Naive B cell (primary cell): ENCODE results near the gene GP5. TPM values are rescaled to one million over a fixed set of nuclear protein-coding genes. Genes with fewer than 3 reads are reported as not detected.

Experiments used
- ATAC-seq, 2 donors: fragments of 150-1000 bp; cut with Tn5 transposase; 2 replicates each; pipeline ENCODE4 v1.10.0; 2021; ENCODE audit warnings: low read depth in 2 of 2, mild to moderate bottlenecking in 2 of 2, moderate library complexity in 2 of 2
- DNase-seq: peaks from one replicate; pipeline ENCODE4 v3.0.0; 2022
- H3K27ac Mint-ChIP-seq, 6 donors: one replicate each; pipeline ENCODE4 v1.8.0; 2020 to 2022; ENCODE audit warnings: mild to moderate bottlenecking in 6 of 6, mixed read lengths in 6 of 6, moderate library complexity in 5 of 6, inconsistent platforms in 2 of 6
- H3K27me3 Mint-ChIP-seq, 3 donors: one replicate each; pipeline ENCODE4 v1.8.0; 2021 to 2022; ENCODE audit warnings: mixed read lengths in 3 of 3, mild to moderate bottlenecking in 1 of 3
- H3K36me3 Mint-ChIP-seq, 2 donors: one replicate each; pipeline ENCODE4 v1.8.0; 2020 to 2022; ENCODE audit warnings: mixed read lengths in 2 of 2, inconsistent platforms in 1 of 2, mild to moderate bottlenecking in 1 of 2
- H3K4me1 Mint-ChIP-seq, 3 donors: one replicate each; pipeline ENCODE4 v1.8.0; 2020 to 2022; ENCODE audit warnings: mixed read lengths in 3 of 3, inconsistent platforms in 1 of 3, mild to moderate bottlenecking in 1 of 3, moderate library complexity in 1 of 3
- H3K4me3 Mint-ChIP-seq, 8 donors: one replicate each; pipeline ENCODE4 v1.8.0; 2020 to 2022; ENCODE audit warnings: mild to moderate bottlenecking in 8 of 8, mixed read lengths in 8 of 8, moderate library complexity in 8 of 8, inconsistent platforms in 2 of 8
- H3K9me3 Mint-ChIP-seq, 7 donors: one replicate each; pipeline ENCODE4 v1.8.0; 2020 to 2022; ENCODE audit warnings: mixed read lengths in 7 of 7, mild to moderate bottlenecking in 5 of 7, inconsistent platforms in 2 of 7, moderate library complexity in 1 of 7
- polyA plus RNA-seq, 6 donors: library from polyadenylated mRNA; unstranded; fragments of 300-500 nt; fragmentation: Illumina TruSeq; gene quantifications; one replicate each; pipeline ENCODE4 v1.2.3, GENCODE V29; 2021; ENCODE audit warnings: low read depth in 6 of 6

The GP5 gene
- under 1 TPM in 2 of 6 donors, not detected in 4; 0.17 to 0.21 TPM for polyA plus RNA-seq

GRCh38 chr3:194399166-194399565 lies at the start of gene GP5:
Gene GP5 (minus strand): TSS chr3:194399266. CDS start chr3:194398282, 984 bp downstream.
- peak within 1 kb of the TSS in 1 of 6 donors; percentile 51 for H3K27ac Mint-ChIP-seq
- peaks cover 23 to 34% (median 30%) of the 10 kb centered on the region in 3 donors for H3K4me1 Mint-ChIP-seq
- no peaks in the 10 kb centered on the region for H3K36me3 Mint-ChIP-seq

GRCh38 chr3:194447657-194448056 lies 48.6 kb upstream of the GP5 start:
- peaks cover 8 to 9% (median 8%) of the 10 kb centered on the region in 3 donors for H3K4me1 Mint-ChIP-seq
- peak overlapping the region in 1 of 6 donors; percentile 67 for H3K27ac Mint-ChIP-seq

More at GRCh38 chr3:194399166-194399565, at the start of gene GP5:
- DNase-seq, result no peak
- Mint-ChIP-seq H3K9me3 (no peaks in the 10 kb centered on the region), H3K4me3 (peak within 1 kb of the TSS; percentile 75 to 89 (median 86)), H3K27me3 (peaks cover 30 to 56% (median 39%) of the 10 kb centered on the region in 3 donors)
- ATAC-seq, result no peak

GRCh38 chr3:194447161-194447560 lies 48.1 kb upstream of the GP5 start:
- Mint-ChIP-seq H3K9me3 (no peaks in the 10 kb centered on the region), H3K4me3 (no peak overlapping the region), H3K4me1 (peaks cover 8 to 9% (median 8%) of the 10 kb centered on the region in 3 donors), H3K36me3 (peaks cover 27 to 38% of the 10 kb centered on the region in 2 donors), H3K27ac (peak overlapping the region in 1 of 6 donors; percentile 67), H3K27me3 (no peaks in the 10 kb centered on the region)
- DNase-seq, result no peak
- ATAC-seq, result no peak

More at GRCh38 chr3:194447657-194448056, 48.6 kb upstream of the GP5 start:
- Mint-ChIP-seq H3K36me3 (peaks cover 31 to 41% of the 10 kb centered on the region in 2 donors), H3K9me3 (no peaks in the 10 kb centered on the region), H3K27me3 (no peaks in the 10 kb centered on the region), H3K4me3 (no peak overlapping the region)
- DNase-seq, result no peak
- no peak for ATAC-seq

- H3K27me3 Mint-ChIP-seq, result no peaks in the 10 kb centered on the region
- no peak overlapping the region for H3K4me3 Mint-ChIP-seq
- peak overlapping the region in 1 of 6 donors; percentile 6 for H3K27ac Mint-ChIP-seq
- peaks cover 8 to 9% (median 8%) of the 10 kb centered on the region in 3 donors for H3K4me1 Mint-ChIP-seq
- DNase-seq (no peak), ATAC-seq (no peak)
- no peaks in the 10 kb centered on the region for H3K9me3 Mint-ChIP-seq
- H3K36me3 Mint-ChIP-seq, result peaks cover 27 to 36% of the 10 kb centered on the region in 2 donors
These were observed 47.7 kb upstream of the GP5 start for GRCh38 chr3:194446754-194447153.

GRCh38 chr3:194446172-194446571 lies 47.1 kb upstream of the GP5 start:
- peaks cover 8 to 9% (median 8%) of the 10 kb centered on the region in 3 donors for H3K4me1 Mint-ChIP-seq
- H3K27ac Mint-ChIP-seq, result peak overlapping the region in 1 of 6 donors; percentile 39
- DNase-seq, result no peak
- no peaks in the 10 kb centered on the region for H3K9me3 Mint-ChIP-seq
- no peaks in the 10 kb centered on the region for H3K27me3 Mint-ChIP-seq
- no peak overlapping the region for H3K4me3 Mint-ChIP-seq
- no peak for ATAC-seq
- H3K36me3 Mint-ChIP-seq, result peaks cover 27 to 33% of the 10 kb centered on the region in 2 donors

- DNase-seq, result no peak
- Mint-ChIP-seq H3K9me3 (no peaks in the 10 kb centered on the region), H3K36me3 (peaks cover 34 to 44% of the 10 kb centered on the region in 2 donors), H3K4me3 (no peak overlapping the region), H3K27ac (peak overlapping the region in 1 of 6 donors; percentile 31), H3K4me1 (peaks cover 0 to 2% (median 0%) of the 10 kb centered on the region in 3 donors), H3K27me3 (no peaks in the 10 kb centered on the region)
- ATAC-seq, result no peak
These were observed 44.8 kb upstream of the GP5 start for GRCh38 chr3:194443901-194444300.

GRCh38 chr3:194440756-194441155 lies 41.7 kb upstream of the GP5 start:
- ATAC-seq (no peak), DNase-seq (no peak)
- no peak overlapping the region for H3K4me3 Mint-ChIP-seq
- peaks cover 42 to 52% of the 10 kb centered on the region in 2 donors for H3K36me3 Mint-ChIP-seq
- H3K27ac Mint-ChIP-seq, result peak overlapping the region in 1 of 6 donors; percentile 12
- H3K9me3 Mint-ChIP-seq, result no peaks in the 10 kb centered on the region
- no peaks in the 10 kb centered on the region for H3K27me3 Mint-ChIP-seq
- H3K4me1 Mint-ChIP-seq, result no peaks in the 10 kb centered on the region

GRCh38 chr3:194439881-194440550 lies 41.0 kb upstream of the GP5 start:
- ATAC-seq, result no peak
- no peaks in the 10 kb centered on the region for H3K27me3 Mint-ChIP-seq

GRCh38 chr3:194434503-194434902 lies 35.4 kb upstream of the GP5 start:
- Mint-ChIP-seq H3K9me3 (no peaks in the 10 kb centered on the region), H3K27me3 (no peaks in the 10 kb centered on the region), H3K4me1 (no peaks in the 10 kb centered on the region), H3K4me3 (no peak overlapping the region), H3K27ac (no peak overlapping the region), H3K36me3 (peaks cover 18 to 48% of the 10 kb centered on the region in 2 donors)
- DNase-seq, result no peak
- ATAC-seq, result no peak

More at GRCh38 chr3:194439881-194440550, 41.0 kb upstream of the GP5 start:
- H3K4me1 Mint-ChIP-seq, result no peaks in the 10 kb centered on the region
- H3K4me3 Mint-ChIP-seq, result no peak overlapping the region
- no peak overlapping the region for H3K27ac Mint-ChIP-seq
- no peak for DNase-seq
- H3K36me3 Mint-ChIP-seq, result peaks cover 41 to 46% of the 10 kb centered on the region in 2 donors
- H3K9me3 Mint-ChIP-seq, result no peaks in the 10 kb centered on the region

- Mint-ChIP-seq H3K27ac (no peak overlapping the region), H3K9me3 (no peaks in the 10 kb centered on the region), H3K36me3 (peaks cover 15 to 39% of the 10 kb centered on the region in 2 donors), H3K4me1 (no peaks in the 10 kb centered on the region), H3K27me3 (no peaks in the 10 kb centered on the region), H3K4me3 (no peak overlapping the region)
- ATAC-seq (no peak), DNase-seq (no peak)
These were observed 32.5 kb upstream of the GP5 start for GRCh38 chr3:194431554-194431953.

GRCh38 chr3:194425399-194425798 lies 26.3 kb upstream of the GP5 start:
- DNase-seq (no peak), ATAC-seq (no peak)
- H3K4me1 Mint-ChIP-seq, result no peaks in the 10 kb centered on the region
- no peaks in the 10 kb centered on the region for H3K9me3 Mint-ChIP-seq
- H3K36me3 Mint-ChIP-seq, result peaks cover 7 to 20% of the 10 kb centered on the region in 2 donors
- no peak overlapping the region for H3K4me3 Mint-ChIP-seq
- no peaks in the 10 kb centered on the region for H3K27me3 Mint-ChIP-seq
- H3K27ac Mint-ChIP-seq, result no peak overlapping the region

GRCh38 chr3:194424953-194425352 lies 25.9 kb upstream of the GP5 start:
- Mint-ChIP-seq H3K27ac (no peak overlapping the region), H3K4me3 (no peak overlapping the region), H3K27me3 (no peaks in the 10 kb centered on the region), H3K9me3 (no peaks in the 10 kb centered on the region), H3K4me1 (no peaks in the 10 kb centered on the region), H3K36me3 (peaks cover 7 to 20% of the 10 kb centered on the region in 2 donors)
- DNase-seq, result no peak
- ATAC-seq, result no peak

- H3K36me3 Mint-ChIP-seq, result peaks cover 7 to 16% of the 10 kb centered on the region in 2 donors
- H3K4me1 Mint-ChIP-seq, result no peaks in the 10 kb centered on the region
- H3K9me3 Mint-ChIP-seq, result no peaks in the 10 kb centered on the region
- no peaks in the 10 kb centered on the region for H3K27me3 Mint-ChIP-seq
- ATAC-seq (no peak), DNase-seq (no peak)
- H3K27ac Mint-ChIP-seq, result peak overlapping the region in 1 of 6 donors; percentile 29
- H3K4me3 Mint-ChIP-seq, result no peak overlapping the region
These were observed 25.3 kb upstream of the GP5 start for GRCh38 chr3:194424373-194424772.

GRCh38 chr3:194423317-194423716 lies 24.3 kb upstream of the GP5 start:
- DNase-seq (no peak), ATAC-seq (no peak)
- no peaks in the 10 kb centered on the region for H3K9me3 Mint-ChIP-seq
- H3K4me1 Mint-ChIP-seq, result no peaks in the 10 kb centered on the region
- H3K27me3 Mint-ChIP-seq, result no peaks in the 10 kb centered on the region
- peaks cover 7 to 18% of the 10 kb centered on the region in 2 donors for H3K36me3 Mint-ChIP-seq
- H3K4me3 Mint-ChIP-seq, result no peak overlapping the region
- no peak overlapping the region for H3K27ac Mint-ChIP-seq
